ENCODE results near the gene LAMB4.
A peak's percentile ranks its signal among the peaks of the same experiment; 100 is the strongest.

LAMB4 gene

GRCh38 chr7:108078691-108079090, 51.5 kb downstream of the LAMB4 start:
- no peak for DNase-seq

- DNase-seq: peak; percentile 65
These were observed 51.9 kb downstream of the LAMB4 start for GRCh38 chr7:108078211-108078673.

GRCh38 chr7:108077709-108078108, 52.5 kb downstream of the LAMB4 start:
- DNase-seq: no peak

GRCh38 chr7:108076156-108076555, 54.0 kb downstream of the LAMB4 start:
- peak; percentile 43 for DNase-seq

- DNase-seq: no peak
These were observed 56.7 kb downstream of the LAMB4 start for GRCh38 chr7:108073305-108074070.

- no peak for DNase-seq
These were observed 57.4 kb downstream of the LAMB4 start for GRCh38 chr7:108072739-108073138.

- DNase-seq: no peak
These were observed 58.0 kb downstream of the LAMB4 start for GRCh38 chr7:108072116-108072515.

- DNase-seq: no peak
These were observed 58.6 kb downstream of the LAMB4 start for GRCh38 chr7:108071551-108071950.

GRCh38 chr7:108069646-108070045, 60.5 kb downstream of the LAMB4 start:
- DNase-seq: no peak

GRCh38 chr7:108067844-108068243, 62.3 kb downstream of the LAMB4 start:
- no peak for DNase-seq

- peak; percentile 40 for DNase-seq
These were observed 63.7 kb downstream of the LAMB4 start for GRCh38 chr7:108066486-108066885.

- DNase-seq: no peak
These were observed 66.6 kb downstream of the LAMB4 start for GRCh38 chr7:108063520-108063933.

- peak; percentile 35 for DNase-seq
These were observed 67.7 kb downstream of the LAMB4 start for GRCh38 chr7:108062250-108063014.

GRCh38 chr7:108059526-108059925, 70.6 kb downstream of the LAMB4 start:
- peak; percentile 14 for DNase-seq

GRCh38 chr7:108057951-108058481, 72.1 kb downstream of the LAMB4 start:
- no peak for DNase-seq

- DNase-seq: no peak
These were observed 74.5 kb downstream of the LAMB4 start for GRCh38 chr7:108055611-108056021.

GRCh38 chr7:108054537-108054936, 75.6 kb downstream of the LAMB4 start:
- DNase-seq: no peak

GRCh38 chr7:108053250-108053649, 76.9 kb downstream of the LAMB4 start:
- no peak for DNase-seq

- peak; percentile 48 for DNase-seq
These were observed 78.7 kb downstream of the LAMB4 start for GRCh38 chr7:108051454-108051853.

- DNase-seq: no peak
These were observed 80.2 kb downstream of the LAMB4 start for GRCh38 chr7:108049962-108050361.

GRCh38 chr7:108048422-108048821, 81.7 kb downstream of the LAMB4 start:
- DNase-seq: no peak

- no peak for DNase-seq
These were observed 83.1 kb downstream of the LAMB4 start for GRCh38 chr7:108046952-108047506.

GRCh38 chr7:108045669-108046068, 84.5 kb downstream of the LAMB4 start:
- peak; percentile 70 for DNase-seq

- peak; percentile 88 for DNase-seq
These were observed 85.0 kb downstream of the LAMB4 start for GRCh38 chr7:108045154-108045553.
